HG03139 (cell line): ENCODE data around the gene MRPL24.
A peak's percentile ranks its signal among the peaks of the same experiment; 100 is the strongest.

Experiments
- ATAC-seq: cut with Tn5 transposase; IDR thresholded peaks from one replicate; pipeline ENCODE4 v1.9.1; 2021; ENCODE audit not compliant: unreplicated experiment

Gene MRPL24

GRCh38 chr1:156744786-156745419 lies 4.0 kb upstream of the MRPL24 start:
- no peak for ATAC-seq

- no peak for ATAC-seq
Observed at GRCh38 chr1:156744344-156744743, 3.5 kb upstream of the MRPL24 start.

- ATAC-seq: no peak
Observed at GRCh38 chr1:156743367-156744302, 2.7 kb upstream of the MRPL24 start.

GRCh38 chr1:156742801-156743200 lies 1.9 kb upstream of the MRPL24 start:
- ATAC-seq: no peak

GRCh38 chr1:156742017-156742416 lies 1.1 kb upstream of the MRPL24 start:
- no peak for ATAC-seq

GRCh38 chr1:156741481-156741983 lies 644 bp upstream of the MRPL24 start:
- no peak for ATAC-seq

GRCh38 chr1:156740237-156740740 lies 599 bp downstream of the MRPL24 start:
- ATAC-seq: no peak

GRCh38 chr1:156738916-156739315 lies 2.0 kb downstream of the MRPL24 start:
- ATAC-seq: no peak

- no peak for ATAC-seq
Observed at GRCh38 chr1:156738407-156738806, 2.5 kb downstream of the MRPL24 start.

- ATAC-seq: no peak
Observed at GRCh38 chr1:156733989-156734584, 6.8 kb downstream of the MRPL24 start.

- peak; percentile 86 for ATAC-seq
Observed at GRCh38 chr1:156728599-156729462, 12.1 kb downstream of the MRPL24 start, which contains the start of gene ISG20L2. Gene ISG20L2, minus strand, starts transcription at chr1:156728766. Its CDS starts 1,114 bp downstream, at chr1:156727652.

GRCh38 chr1:156727926-156728598 lies 12.8 kb downstream of the MRPL24 start, which contains the start of gene METTL25B:
Gene METTL25B, plus strand, starts transcription at chr1:156728469. Its CDS starts 636 bp downstream, at chr1:156729105.
- peak; percentile 54 for ATAC-seq

GRCh38 chr1:156727492-156727891 lies 13.4 kb downstream of the MRPL24 start:
- ATAC-seq: no peak

GRCh38 chr1:156726549-156727226 lies 14.2 kb downstream of the MRPL24 start:
- no peak for ATAC-seq

GRCh38 chr1:156725683-156726280 lies 15.1 kb downstream of the MRPL24 start:
- peak; percentile 34 for ATAC-seq

- ATAC-seq: no peak
Observed at GRCh38 chr1:156721535-156721934, 19.4 kb downstream of the MRPL24 start.

- no peak for ATAC-seq
Observed at GRCh38 chr1:156721131-156721530, 19.8 kb downstream of the MRPL24 start.

GRCh38 chr1:156717351-156717750 lies 23.5 kb downstream of the MRPL24 start:
- no peak for ATAC-seq

- no peak for ATAC-seq
Observed at GRCh38 chr1:156714830-156715229, 26.1 kb downstream of the MRPL24 start.
